GM12891 (cell line): ENCODE data around the gene TMEFF1.

Experiments used
- DNase-seq: peaks from one replicate; pipeline ENCODE4 v3.0.0; 2011; ENCODE audit warnings: low spot score; ENCODE audit not compliant: insufficient read length
- FAIRE-seq: peaks from 2 replicates; lab custom pipeline; 2011; peaks lifted over from hg19 to GRCh38; lab: Jason Lieb, UNC
- PAX5 ChIP-seq: IDR thresholded peaks from 2 replicates; pipeline ENCODE4 v1.6.1; 2011; ENCODE audit warnings: low read length, moderate library complexity, mild to moderate bottlenecking; ENCODE audit not compliant: insufficient read depth, severe bottlenecking
- POLR2A ChIP-seq: IDR thresholded peaks from 2 replicates; pipeline ENCODE4 v1.6.1; 2011; ENCODE audit warnings: low read depth, low read length, control low read depth
- POLR2AphosphoS5 ChIP-seq: IDR thresholded peaks from 2 replicates; pipeline ENCODE4 v1.6.1; 2011; ENCODE audit warnings: low read depth, low read length, control low read depth
- POU2F2 ChIP-seq: IDR thresholded peaks from 2 replicates; pipeline ENCODE4 v1.6.1; 2011; ENCODE audit warnings: low read depth, mild to moderate bottlenecking, control low read depth, low read length, moderate library complexity
- SPI1 ChIP-seq: IDR thresholded peaks from 2 replicates; pipeline ENCODE4 v1.6.1; 2011; ENCODE audit warnings: low read depth, low read length, control low read depth
- TAF1 ChIP-seq: IDR thresholded peaks from 2 replicates; pipeline ENCODE4 v1.6.1; 2011; ENCODE audit warnings: low read depth, low read length, control low read depth

Gene TMEFF1

GRCh38 chr9:100561256-100561655 is 88.3 kb downstream of the TMEFF1 start:
- FAIRE-seq: no peak
- TF ChIP-seq POLR2A: no peak
- TF ChIP-seq TAF1: no peak
- no peak for TF ChIP-seq POLR2AphosphoS5
- no peak for TF ChIP-seq POU2F2
- TF ChIP-seq PAX5: no peak
- TF ChIP-seq SPI1: no peak
- no peak for DNase-seq

- no peak for TF ChIP-seq PAX5
- TF ChIP-seq POLR2A: no peak
- no peak for TF ChIP-seq TAF1
- TF ChIP-seq SPI1: no peak
- TF ChIP-seq POLR2AphosphoS5: no peak
- TF ChIP-seq POU2F2: no peak
- DNase-seq: no peak
- no peak for FAIRE-seq
These were observed 94.9 kb downstream of the TMEFF1 start for GRCh38 chr9:100567856-100568255.

- TF ChIP-seq POLR2AphosphoS5 (no peak), PAX5 (no peak), SPI1 (no peak), TAF1 (no peak), POLR2A (no peak), POU2F2 (no peak)
- DNase-seq (no peak), FAIRE-seq (no peak)
These were observed 100.8 kb downstream of the TMEFF1 start for GRCh38 chr9:100573655-100574260.

GRCh38 chr9:100575006-100575405 is 102.1 kb downstream of the TMEFF1 start:
- FAIRE-seq (no peak), DNase-seq (no peak)
- TF ChIP-seq PAX5 (no peak), POLR2AphosphoS5 (no peak), SPI1 (no peak), POLR2A (no peak), TAF1 (no peak), POU2F2 (no peak)

- TF ChIP-seq TAF1 (no peak), POU2F2 (no peak), POLR2A (no peak), POLR2AphosphoS5 (no peak), SPI1 (no peak), PAX5 (no peak)
- DNase-seq: no peak
- no peak for FAIRE-seq
These were observed 102.9 kb downstream of the TMEFF1 start for GRCh38 chr9:100575765-100576386.

GRCh38 chr9:100577776-100578448 is 105.0 kb downstream of the TMEFF1 start, which contains the start of gene CAVIN4:
Gene CAVIN4, plus strand, starts transcription at chr9:100578079. Its CDS starts 65 bp downstream, at chr9:100578144.
- DNase-seq (no peak), FAIRE-seq (no peak)
- TF ChIP-seq POU2F2 (no peak), POLR2A (no peak), PAX5 (no peak)

GRCh38 chr9:100578610-100579009 is 105.7 kb downstream of the TMEFF1 start:
- no peak for DNase-seq
- TF ChIP-seq TAF1 (no peak), PAX5 (no peak), POU2F2 (no peak), POLR2A (no peak), POLR2AphosphoS5 (no peak), SPI1 (no peak)
- no peak for FAIRE-seq

- FAIRE-seq (no peak), DNase-seq (no peak)
- no peak for TF ChIP-seq POU2F2
- no peak for TF ChIP-seq TAF1
These were observed 106.7 kb downstream of the TMEFF1 start for GRCh38 chr9:100579665-100580064.

GRCh38 chr9:100580257-100580656 is 107.3 kb downstream of the TMEFF1 start:
- DNase-seq: no peak
- TF ChIP-seq SPI1 (no peak), POU2F2 (no peak), TAF1 (no peak), POLR2AphosphoS5 (no peak), POLR2A (no peak), PAX5 (no peak)
- FAIRE-seq: no peak

- DNase-seq (no peak), FAIRE-seq (no peak)
- TF ChIP-seq POLR2A (no peak), POLR2AphosphoS5 (no peak), PAX5 (no peak), POU2F2 (no peak), TAF1 (no peak), SPI1 (no peak)
These were observed 108.1 kb downstream of the TMEFF1 start for GRCh38 chr9:100581081-100581480.
